OCI-LY7 (cell line): ENCODE data around the gene SRP68. TPM values are rescaled to one million over a fixed set of nuclear protein-coding genes. Genes with fewer than 3 reads are reported as not detected.

Experiments
- BruUV-seq: library from RNA; stranded (reverse); fragments of 400-500 nt; replicated peaks from 2 replicates; lab custom pipeline; 2021; lab: Mats Ljungman, UMichigan
- CTCF ChIA-PET: fragments of 300-600 bp; sonication (Branson Sonifier 250); formaldehyde crosslinking; loops from one replicate; lab custom pipeline; 2022; ENCODE audit warnings: antibody characterized with exemption; ENCODE audit not compliant: unreplicated experiment; lab: Charles Lee
- POLR2A ChIA-PET: fragments of 300-600 bp; sonication (Branson Sonifier 250); formaldehyde crosslinking; loops from one replicate; lab custom pipeline; 2022; ENCODE audit warnings: antibody characterized with exemption; lab: Charles Lee
- DNase-seq: peaks from one replicate; pipeline ENCODE4 v3.0.0-alpha.2; 2015; ENCODE audit warnings: low spot score
- H2AFZ ChIP-seq: fragments of 200-600 bp; sonication (generic), shearing (Covaris generic); 2 replicates; pipeline ENCODE4 v1.6.1; 2014; ENCODE audit warnings: mild to moderate bottlenecking, antibody characterized with exemption, low read length, moderate library complexity
- H3K27ac ChIP-seq: fragments of 200-600 bp; sonication (generic); 2 replicates; pipeline ENCODE4 v1.5.1; 2014; ENCODE audit warnings: mixed run types, low read depth, mild to moderate bottlenecking, moderate library complexity, low read length, inconsistent platforms; ENCODE audit not compliant: poor library complexity, severe bottlenecking
- H3K36me3 ChIP-seq: fragments of 200-600 bp; sonication (generic); 2 replicates; pipeline ENCODE4 v1.6.1; 2014; ENCODE audit warnings: mild to moderate bottlenecking, antibody characterized with exemption, low read length, moderate library complexity, mixed read lengths; ENCODE audit not compliant: insufficient read depth
- H3K4me1 ChIP-seq: fragments of 200-600 bp; sonication (generic); 2 replicates; pipeline ENCODE4 v1.5.1; 2014; ENCODE audit warnings: mild to moderate bottlenecking, low read length; ENCODE audit not compliant: insufficient read depth, poor library complexity, severe bottlenecking
- H3K4me2 ChIP-seq: fragments of 200-600 bp; sonication (generic); 2 replicates; pipeline ENCODE4 v1.6.1; 2014; ENCODE audit warnings: mild to moderate bottlenecking, low read length
- H3K4me3 ChIP-seq: fragments of 200-600 bp; sonication (generic); 2 replicates; pipeline ENCODE4 v1.5.1; 2014; ENCODE audit warnings: mild to moderate bottlenecking, low read depth, low read length; ENCODE audit not compliant: poor library complexity, severe bottlenecking
- H3K79me2 ChIP-seq: fragments of 200-600 bp; sonication (generic); 2 replicates; pipeline ENCODE4 v1.6.1; 2016; ENCODE audit warnings: low read depth, mild to moderate bottlenecking, low read length, moderate library complexity, mixed read lengths; ENCODE audit not compliant: insufficient read depth
- H3K9me2 ChIP-seq: fragments of 200-600 bp; sonication (generic); 2 replicates; pipeline ENCODE4 v1.6.1; 2016; ENCODE audit warnings: mild to moderate bottlenecking, low read length, mixed read lengths; ENCODE audit not compliant: insufficient read depth
- H3K9me3 ChIP-seq: fragments of 200-600 bp; sonication (generic); 2 replicates; pipeline ENCODE4 v1.6.1; 2014; ENCODE audit warnings: mild to moderate bottlenecking, mixed run types, low read length, mixed read lengths
- H4K20me1 ChIP-seq: fragments of 200-600 bp; sonication (generic); 2 replicates; pipeline ENCODE4 v1.6.1; 2014; ENCODE audit warnings: mild to moderate bottlenecking, antibody characterized with exemption, low read length, moderate library complexity, mixed read lengths; ENCODE audit not compliant: insufficient read depth
- CTCF ChIP-seq: fragments of 200-600 bp; sonication (generic); conservative IDR thresholded peaks from 2 replicates; pipeline ENCODE4 v1.5.1; 2014; ENCODE audit warnings: mild to moderate bottlenecking, antibody characterized with exemption, low read length, moderate library complexity, mixed read lengths
- EZH2phosphoT487 ChIP-seq: fragments of 200-600 bp; sonication (generic); IDR thresholded peaks from 2 replicates; pipeline ENCODE4 v1.6.1; 2018; ENCODE audit warnings: low read depth, borderline replicate concordance, mild to moderate bottlenecking, mixed run types, antibody characterized with exemption, low read length, moderate library complexity, mixed read lengths
- intact Hi-C: fragments of 100-400 bp; cut with micrococcal nuclease; formaldehyde crosslinking; loops from one replicate; pipeline ENCODE4 v1.10.0; 2022; ENCODE audit not compliant: unreplicated experiment
- total RNA-seq, 2 experiments: library from RNA; depleted of rRNA in 1 of 2; stranded (reverse); fragments of >200 nt in 1 of 2; shearing (Covaris generic) in 1 of 2; gene quantifications; 2 replicates each; pipeline ENCODE4 v1.2.3, GENCODE V29; 2014 to 2022

SRP68 gene
- total RNA-seq, 2 experiments from 2014 or later, result 54.0 to 200 TPM

- no peak for TF ChIP-seq EZH2phosphoT487
- no peak for TF ChIP-seq CTCF
Observed at GRCh38 chr17:76079956-76080767, 7.8 kb upstream of the SRP68 start.

GRCh38 chr17:76079535-76079955 lies 7.2 kb upstream of the SRP68 start:
- Histone ChIP-seq H3K4me2 (no peak overlapping the region), H3K36me3 (peaks cover 23% of the 10 kb centered on the region), H3K27ac (no peak overlapping the region), H3K4me3 (no peak overlapping the region), H4K20me1 (no peaks in the 10 kb centered on the region), H3K4me1 (peaks cover 8% of the 10 kb centered on the region), H3K9me2 (no peaks in the 10 kb centered on the region), H3K79me2 (no peaks in the 10 kb centered on the region), H3K9me3 (no peaks in the 10 kb centered on the region), H2AFZ (no peak overlapping the region)
- no TSS peak for BruUV-seq
- DNase-seq, result no peak
- TF ChIP-seq CTCF, result no peak
- TF ChIP-seq EZH2phosphoT487, result no peak
- ChIA-PET POLR2A (no interaction called here), CTCF (interaction anchor here (1.4 kb wide), 1 partner anchor 65 kb away, joined by 4 read pairs; no protein-coding TSS in a partner anchor)
- intact Hi-C loops, result no loop called here

More at GRCh38 chr17:76079956-76080767, 7.8 kb upstream of the SRP68 start:
- no peak overlapping the region for H3K27ac ChIP-seq
- BruUV-seq, result no TSS peak
- H3K4me3 ChIP-seq, result no peak overlapping the region
- no peaks in the 10 kb centered on the region for H3K9me2 ChIP-seq
- ChIA-PET CTCF (interaction anchor here (1.4 kb wide), 1 partner anchor 66 kb away, joined by 4 read pairs; no protein-coding TSS in a partner anchor), POLR2A (interaction anchor here (0.7 kb wide), 1 partner anchor 65 kb away, joined by 3 read pairs; no protein-coding TSS in a partner anchor)
- no peaks in the 10 kb centered on the region for H4K20me1 ChIP-seq
- peaks cover 29% of the 10 kb centered on the region for H3K36me3 ChIP-seq
- no peak overlapping the region for H2AFZ ChIP-seq
- DNase-seq, result peak; percentile 36
- intact Hi-C loops, result no loop called here
- H3K4me1 ChIP-seq, result peaks cover 8% of the 10 kb centered on the region
- no peaks in the 10 kb centered on the region for H3K79me2 ChIP-seq
- no peaks in the 10 kb centered on the region for H3K9me3 ChIP-seq
- H3K4me2 ChIP-seq, result no peak overlapping the region
